Ascending aorta (tissue), 2 donors: ENCODE data around the gene OR5K1. TPM values are rescaled to one million over a fixed set of nuclear protein-coding genes. Genes with fewer than 3 reads are reported as not detected.

Experiments
- DNase-seq, 2 donors: peaks; one replicate each; pipeline ENCODE4 v3.0.0-alpha.2; 2019; ENCODE audit warnings: low spot score in 2 of 2
- H3K27ac ChIP-seq, 2 donors: fragments of 200-600 bp; sonication (generic); one replicate each; pipeline ENCODE4 v1.5.1; 2016 to 2017; ENCODE audit warnings: mild to moderate bottlenecking in 1 of 2
- H3K27me3 ChIP-seq: fragments of 200-600 bp; sonication (generic); one replicate; pipeline ENCODE4 v1.5.1; 2017
- H3K36me3 ChIP-seq, 2 donors: fragments of 200-600 bp; sonication (generic); one replicate each; pipeline ENCODE4 v1.5.1; 2016
- H3K4me1 ChIP-seq, 2 donors: fragments of 200-600 bp; sonication (generic); one replicate each; pipeline ENCODE4 v1.5.1; 2016 to 2017; ENCODE audit warnings: mild to moderate bottlenecking in 1 of 2
- H3K4me3 ChIP-seq, 2 donors: fragments of 200-600 bp; sonication (generic); one replicate each; pipeline ENCODE4 v1.5.1; 2016 to 2017; ENCODE audit warnings: mild to moderate bottlenecking in 1 of 2
- H3K9me3 ChIP-seq, 2 donors: fragments of 200-600 bp; sonication (generic); one replicate each; pipeline ENCODE4 v1.5.1; 2016
- CTCF ChIP-seq, 3 experiments: fragments of 200-600 bp in 2 of 3; fragments of 450-650 bp in 1 of 3; sonication (generic) in 2 of 3; IDR thresholded peaks; one replicate each; pipeline ENCODE4 v1.5.1; 2016 to 2019; ENCODE audit warnings: antibody characterized with exemption in 3 of 3, mild to moderate bottlenecking in 1 of 3, moderate library complexity in 1 of 3
- intact Hi-C: fragments of 100-400 bp; cut with DNase I; formaldehyde crosslinking; loops from one replicate; pipeline ENCODE4 v1.15.1; 2023
- total RNA-seq: library from RNA; depleted of rRNA; stranded (reverse); fragments of >200 nt; gene quantifications from one replicate; pipeline ENCODE4 v1.1.0, GENCODE V29; 2016

OR5K1 gene
- 4.7 TPM for total RNA-seq

GRCh38 chr3:98462901-98463300 lies at the start of gene OR5K1:
OR5K1 (plus strand) TSS chr3:98463201; CDS start chr3:98469577, 6,376 bp downstream.
- Histone ChIP-seq H3K4me1 (no peaks in the 10 kb centered on the region), H3K27ac (no peak within 1 kb of the TSS), H3K36me3 (no peaks in the 10 kb centered on the region), H3K9me3 (peaks cover 0 to 18% of the 10 kb centered on the region in 2 donors), H3K4me3 (no peak within 1 kb of the TSS), H3K27me3 (no peaks in the 10 kb centered on the region)
- no peak for DNase-seq
- intact Hi-C loops, result no loop called here
- no peak for TF ChIP-seq CTCF (IDR thresholded peaks at IDR 0.05)

DNA sequence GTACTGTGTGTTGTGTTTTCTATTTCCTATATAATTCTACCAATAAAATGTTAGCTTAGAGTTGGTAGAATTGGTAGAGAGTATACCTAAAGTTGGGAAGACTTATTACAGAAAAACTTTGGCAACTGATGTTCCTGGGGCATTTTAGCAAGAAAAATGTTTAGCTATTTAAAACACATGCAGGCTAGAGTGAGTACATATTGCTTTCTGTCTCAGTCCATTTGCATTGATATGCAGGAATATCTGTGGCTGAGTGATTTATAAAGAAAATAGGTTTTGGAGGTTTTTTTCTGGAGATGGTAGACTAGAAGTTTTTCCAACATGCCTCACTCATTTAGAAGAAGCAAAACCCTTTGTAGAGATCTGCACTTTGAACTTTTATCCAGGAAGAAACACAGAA lies 30.4 kb upstream of the OR5K1 start:
- Histone ChIP-seq H3K27me3 (no peaks in the 10 kb centered on the region), H3K9me3 (peaks cover 0 to 17% of the 10 kb centered on the region in 2 donors), H3K4me3 (no peak overlapping the region), H3K4me1 (no peaks in the 10 kb centered on the region), H3K27ac (no peak overlapping the region), H3K36me3 (no peaks in the 10 kb centered on the region)
- intact Hi-C loops, result no loop called here
- no peak for DNase-seq
- no peak for TF ChIP-seq CTCF (IDR thresholded peaks at IDR 0.05)

GRCh38 chr3:98433764-98434163 lies 29.2 kb upstream of the OR5K1 start:
- DNase-seq, result no peak
- Histone ChIP-seq H3K9me3 (peaks cover 0 to 16% of the 10 kb centered on the region in 2 donors), H3K4me1 (no peaks in the 10 kb centered on the region), H3K36me3 (no peaks in the 10 kb centered on the region), H3K27me3 (no peaks in the 10 kb centered on the region), H3K27ac (no peak overlapping the region), H3K4me3 (no peak overlapping the region)
- TF ChIP-seq CTCF (IDR thresholded peaks at IDR 0.05), result no peak
- intact Hi-C loops, result no loop called here

DNA sequence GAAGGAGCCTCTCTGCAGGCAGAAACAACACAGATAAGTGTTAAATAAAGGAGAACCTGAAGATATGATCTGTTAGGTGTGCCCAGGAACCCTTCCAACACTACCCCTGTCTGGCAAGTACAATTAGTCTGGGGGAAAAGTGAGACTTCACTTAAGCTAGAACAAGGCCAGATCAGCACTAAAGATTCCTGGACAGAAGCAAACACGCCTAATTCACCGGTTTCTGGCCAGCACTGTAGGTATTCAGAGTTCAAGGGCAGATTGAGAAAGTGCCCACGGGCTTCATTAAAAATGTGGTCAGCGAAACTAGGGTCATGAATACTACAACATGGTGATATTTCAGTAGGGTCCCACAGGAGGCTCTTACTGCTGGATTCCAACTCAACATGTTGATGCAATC lies 28.6 kb upstream of the OR5K1 start:
- H3K4me3 ChIP-seq, result no peak overlapping the region
- no peaks in the 10 kb centered on the region for H3K27me3 ChIP-seq
- no peak for DNase-seq
- no peaks in the 10 kb centered on the region for H3K4me1 ChIP-seq
- intact Hi-C loops, result no loop called here
- H3K9me3 ChIP-seq, result peaks cover 0 to 9% of the 10 kb centered on the region in 2 donors
- no peak for TF ChIP-seq CTCF (IDR thresholded peaks at IDR 0.05)
- H3K36me3 ChIP-seq, result no peaks in the 10 kb centered on the region
- H3K27ac ChIP-seq, result no peak overlapping the region

DNA sequence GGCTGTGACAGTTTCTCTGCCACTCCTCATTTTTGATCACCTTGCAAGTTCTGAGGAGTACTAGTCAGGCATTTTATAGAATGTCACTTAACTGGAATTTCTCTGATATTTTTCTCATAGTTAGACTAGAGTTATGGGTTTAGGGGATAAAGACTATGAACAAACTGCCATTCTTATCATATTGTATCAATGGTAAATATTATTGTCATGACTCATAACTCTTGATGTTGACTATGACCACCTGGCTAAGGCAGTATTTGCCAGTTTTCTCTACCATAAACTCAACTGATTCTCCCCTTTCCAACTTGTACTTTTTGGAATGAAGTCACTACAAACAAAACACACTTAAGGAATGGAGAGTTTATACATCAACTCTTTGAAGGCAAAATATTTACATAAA lies 22.7 kb upstream of the OR5K1 start:
- no peak for TF ChIP-seq CTCF (IDR thresholded peaks at IDR 0.05)
- no peaks in the 10 kb centered on the region for H3K9me3 ChIP-seq
- no peak for DNase-seq
- H3K36me3 ChIP-seq, result no peaks in the 10 kb centered on the region
- H3K4me3 ChIP-seq, result no peak overlapping the region
- no peaks in the 10 kb centered on the region for H3K27me3 ChIP-seq
- H3K4me1 ChIP-seq, result no peaks in the 10 kb centered on the region
- intact Hi-C loops, result no loop called here
- H3K27ac ChIP-seq, result no peak overlapping the region

DNA sequence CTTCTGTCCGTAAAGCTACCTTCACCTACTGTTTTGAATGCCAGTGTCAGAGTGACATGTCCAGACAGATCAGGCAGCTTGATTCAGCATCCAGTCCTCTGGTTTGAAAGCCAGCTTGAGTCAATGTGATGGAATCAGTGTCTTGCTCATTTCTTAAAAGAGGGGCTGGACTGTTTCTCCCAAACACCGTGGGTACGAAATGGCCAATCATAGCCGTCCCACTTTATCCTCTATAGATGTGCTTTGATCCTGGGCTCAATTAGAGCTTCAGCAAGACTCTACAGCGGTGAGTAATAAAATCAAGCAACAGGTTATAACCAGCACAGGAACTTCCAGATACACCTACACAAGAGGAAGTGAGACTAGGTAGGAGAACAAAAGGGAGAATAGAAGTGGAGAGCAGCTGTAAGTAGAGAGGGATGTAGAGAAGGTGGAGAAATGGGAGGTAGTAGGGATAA lies 17.0 kb upstream of the OR5K1 start:
- no peak overlapping the region for H3K27ac ChIP-seq
- no peak overlapping the region for H3K4me3 ChIP-seq
- H3K27me3 ChIP-seq, result no peaks in the 10 kb centered on the region
- no peaks in the 10 kb centered on the region for H3K4me1 ChIP-seq
- DNase-seq, result no peak
- no peaks in the 10 kb centered on the region for H3K36me3 ChIP-seq
- H3K9me3 ChIP-seq, result no peaks in the 10 kb centered on the region
- intact Hi-C loops, result no loop called here
- TF ChIP-seq CTCF (IDR thresholded peaks at IDR 0.05), result no peak
